Prostate gland (tissue), 2 donors: ENCODE results near the gene DPH1. TPM values are rescaled to one million over a fixed set of nuclear protein-coding genes. Genes with fewer than 3 reads are reported as not detected.
A peak's percentile ranks its signal among the peaks of the same experiment; 100 is the strongest.

Experiments used
- DNase-seq: peaks from one replicate; pipeline ENCODE4 v3.0.0-alpha.2; 2019; ENCODE audit warnings: low spot score
- H3K27ac ChIP-seq, 2 donors: fragments of 200-600 bp; sonication (generic); 2 replicates each; pipeline ENCODE4 v1.5.1; 2017 to 2019
- H3K27me3 ChIP-seq: fragments of 200-600 bp; sonication (generic); replicated peaks from 2 replicates; pipeline ENCODE4 v1.5.1; 2019; ENCODE audit not compliant: insufficient read depth
- H3K36me3 ChIP-seq, 2 donors: fragments of 200-600 bp; sonication (generic); 1 replicate in 1 of 2; 2 replicates in 1 of 2; pipeline versions ENCODE4 v1.5.1 to v1.8.1; 2017 to 2019
- H3K4me1 ChIP-seq: fragments of 200-600 bp; sonication (generic); replicated peaks from 2 replicates; pipeline ENCODE4 v1.5.1; 2019
- H3K4me3 ChIP-seq, 2 donors: fragments of 200-600 bp; sonication (generic); 2 replicates each; pipeline ENCODE4 v1.5.1; 2017 to 2019
- H3K9me3 ChIP-seq: fragments of 200-600 bp; sonication (generic); 2 replicates; pipeline ENCODE4 v1.5.1; 2017
- POLR2A ChIP-seq: fragments of 450-650 bp; IDR thresholded peaks from one replicate; pipeline ENCODE4 v1.6.1; 2016; ENCODE audit warnings: antibody characterized with exemption, mild to moderate bottlenecking
- POLR2AphosphoS5 ChIP-seq: sonication (generic); formaldehyde crosslinking; IDR thresholded peaks from one replicate; pipeline ENCODE4 v1.6.1; 2017; ENCODE audit warnings: antibody characterized with exemption
- WGBS: methylation state at CpG from one replicate; pipeline ENCODE4 v1.1.5; 2018; 5-methylcytosine and 5-hydroxymethylcytosine counted together
- intact Hi-C: fragments of 100-400 bp; cut with DNase I; formaldehyde crosslinking; loops from one replicate; pipeline ENCODE4 v1.14.2; 2022
- total RNA-seq, 2 donors: library from RNA; depleted of rRNA; stranded (reverse); fragments of >200 nt; gene quantifications; one replicate each; pipeline ENCODE4 v1.1.0, GENCODE V29; 2016
- TF ChIP-seq, protein P1 (sequence below), 4 experiments: fragments of 200-600 bp in 2 of 4; fragments of 450-650 bp in 2 of 4; sonication (generic) in 2 of 4; IDR thresholded peaks; 1 replicate in 3 of 4; 2 replicates in 1 of 4; pipeline ENCODE4 v1.5.1; 2016 to 2019; ENCODE audit warnings: antibody characterized with exemption in 4 of 4, mild to moderate bottlenecking in 2 of 4, moderate library complexity in 2 of 4

The DPH1 gene
- total RNA-seq, 2 donors from 2014 or later = 61.4 to 84.1 TPM

DNA sequence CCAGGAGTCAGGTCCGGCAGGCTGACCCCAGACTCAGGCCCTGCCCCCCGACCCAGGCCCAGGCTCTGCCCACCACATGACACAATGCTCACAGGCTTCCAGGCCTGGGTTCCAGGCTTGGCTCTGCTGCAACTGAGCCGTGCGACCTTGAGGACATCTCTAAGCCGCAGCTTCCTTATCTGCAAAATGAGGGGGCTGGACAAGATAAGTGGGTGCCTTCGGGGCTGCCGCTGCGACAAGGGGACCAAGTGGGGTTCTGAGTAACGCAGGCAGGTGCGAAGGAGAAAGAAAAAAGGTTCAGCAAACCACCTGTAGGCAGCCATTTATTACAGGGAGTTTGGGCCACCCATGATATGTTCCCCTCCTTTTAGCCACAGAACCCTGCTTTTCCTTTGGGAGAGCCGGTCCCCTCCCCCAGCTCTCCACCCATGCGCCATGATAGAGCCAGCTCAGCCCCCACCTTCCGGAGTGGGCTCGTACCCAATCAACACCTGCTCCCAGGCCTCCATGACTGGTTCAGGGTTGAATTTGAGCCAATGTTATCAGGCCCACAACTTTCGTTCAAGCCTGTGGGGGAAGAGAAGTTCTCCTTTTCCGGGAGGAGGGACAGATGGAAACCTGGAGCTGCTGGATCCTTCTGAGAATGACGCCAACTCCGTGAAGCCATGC lies 43.0 kb upstream of the DPH1 start:
- DNase-seq = no peak
- intact Hi-C loops = no loop called here
- H3K4me3 ChIP-seq = no peak overlapping the region
- H3K9me3 ChIP-seq = no peaks in the 10 kb centered on the region
- WGBS = 89% methylated on average over 18 of the region's 18 CpGs
- H3K27ac ChIP-seq = no peak overlapping the region
- TF ChIP-seq POLR2AphosphoS5 (no peak), POLR2A (no peak)
- TF ChIP-seq, protein P1, sequence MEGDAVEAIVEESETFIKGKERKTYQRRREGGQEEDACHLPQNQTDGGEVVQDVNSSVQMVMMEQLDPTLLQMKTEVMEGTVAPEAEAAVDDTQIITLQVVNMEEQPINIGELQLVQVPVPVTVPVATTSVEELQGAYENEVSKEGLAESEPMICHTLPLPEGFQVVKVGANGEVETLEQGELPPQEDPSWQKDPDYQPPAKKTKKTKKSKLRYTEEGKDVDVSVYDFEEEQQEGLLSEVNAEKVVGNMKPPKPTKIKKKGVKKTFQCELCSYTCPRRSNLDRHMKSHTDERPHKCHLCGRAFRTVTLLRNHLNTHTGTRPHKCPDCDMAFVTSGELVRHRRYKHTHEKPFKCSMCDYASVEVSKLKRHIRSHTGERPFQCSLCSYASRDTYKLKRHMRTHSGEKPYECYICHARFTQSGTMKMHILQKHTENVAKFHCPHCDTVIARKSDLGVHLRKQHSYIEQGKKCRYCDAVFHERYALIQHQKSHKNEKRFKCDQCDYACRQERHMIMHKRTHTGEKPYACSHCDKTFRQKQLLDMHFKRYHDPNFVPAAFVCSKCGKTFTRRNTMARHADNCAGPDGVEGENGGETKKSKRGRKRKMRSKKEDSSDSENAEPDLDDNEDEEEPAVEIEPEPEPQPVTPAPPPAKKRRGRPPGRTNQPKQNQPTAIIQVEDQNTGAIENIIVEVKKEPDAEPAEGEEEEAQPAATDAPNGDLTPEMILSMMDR (IDR thresholded peaks at IDR 0.05) = no peak
- H3K4me1 ChIP-seq = no peaks in the 10 kb centered on the region
- H3K27me3 ChIP-seq = no peaks in the 10 kb centered on the region
- no peaks in the 10 kb centered on the region for H3K36me3 ChIP-seq

- Histone ChIP-seq H3K27ac (peak overlapping the region in 1 of 2 donors; percentile 34), H3K4me3 (no peak overlapping the region), H3K4me1 (no peaks in the 10 kb centered on the region), H3K27me3 (no peaks in the 10 kb centered on the region), H3K36me3 (no peaks in the 10 kb centered on the region), H3K9me3 (no peaks in the 10 kb centered on the region)
- DNase-seq = no peak
- intact Hi-C loops = no loop called here
- 62% methylated on average over 10 of the region's 10 CpGs for WGBS
- TF ChIP-seq, protein P1 (IDR thresholded peaks at IDR 0.05) = no peak
- peak; percentile 35 for TF ChIP-seq POLR2AphosphoS5
Observed at GRCh38 chr17:1989135-1989534, 40.8 kb upstream of the DPH1 start.

GRCh38 chr17:1992541-1992940 lies 37.4 kb upstream of the DPH1 start:
- no peaks in the 10 kb centered on the region for H3K36me3 ChIP-seq
- peak overlapping the region in 1 of 2 donors; percentile 25 for H3K27ac ChIP-seq
- intact Hi-C loops = no loop called here
- no peak overlapping the region for H3K4me3 ChIP-seq
- 58% methylated on average over 10 of the region's 10 CpGs for WGBS
- peak; percentile 45 for TF ChIP-seq POLR2AphosphoS5
- TF ChIP-seq, protein P1 (IDR thresholded peaks at IDR 0.05) = no peak
- no peak for DNase-seq
- H3K4me1 ChIP-seq = peaks cover 18% of the 10 kb centered on the region
- H3K27me3 ChIP-seq = no peaks in the 10 kb centered on the region
- no peaks in the 10 kb centered on the region for H3K9me3 ChIP-seq

GRCh38 chr17:1994707-1995106 lies 35.2 kb upstream of the DPH1 start:
- no peak for DNase-seq
- intact Hi-C loops = loop anchor here (5.0 kb wide), 1 partner anchor 57 kb away; no protein-coding TSS in a partner anchor
- no peaks in the 10 kb centered on the region for H3K27me3 ChIP-seq
- H3K9me3 ChIP-seq = no peaks in the 10 kb centered on the region
- no peak overlapping the region for H3K4me3 ChIP-seq
- H3K4me1 ChIP-seq = peaks cover 34% of the 10 kb centered on the region
- H3K36me3 ChIP-seq = no peaks in the 10 kb centered on the region
- 93% methylated on average over 4 of the region's 4 CpGs for WGBS
- H3K27ac ChIP-seq = no peak overlapping the region
- TF ChIP-seq POLR2AphosphoS5 (no peak), POLR2A (no peak)
- TF ChIP-seq, protein P1 (IDR thresholded peaks at IDR 0.05) = no peak

GRCh38 chr17:1995321-1995892 lies 34.5 kb upstream of the DPH1 start:
- no peaks in the 10 kb centered on the region for H3K36me3 ChIP-seq
- intact Hi-C loops = loop anchor here (5.0 kb wide), 1 partner anchor 58 kb away; no protein-coding TSS in a partner anchor
- H3K4me3 ChIP-seq = no peak overlapping the region
- peak overlapping the region; percentile 84 to 87 for H3K27ac ChIP-seq
- H3K27me3 ChIP-seq = no peaks in the 10 kb centered on the region
- no peak for DNase-seq
- H3K9me3 ChIP-seq = no peaks in the 10 kb centered on the region
- 91% methylated on average over 16 of the region's 16 CpGs for WGBS
- H3K4me1 ChIP-seq = peaks cover 37% of the 10 kb centered on the region
- TF ChIP-seq POLR2A (no peak), POLR2AphosphoS5 (no peak)
- TF ChIP-seq, protein P1 (IDR thresholded peaks at IDR 0.05) = no peak
